Ovary (tissue), 9 donors: ENCODE results near the gene BBS9. TPM values are rescaled to one million over a fixed set of nuclear protein-coding genes. Genes with fewer than 3 reads are reported as not detected.

Source experiments
- DNase-seq, 5 donors: peaks; one replicate each; pipeline ENCODE4 v3.0.0-alpha.2; 2019 to 2020
- H3K27ac ChIP-seq, 2 donors: fragments of 200-600 bp; one replicate each; pipeline versions ENCODE4 v1.5.1 to v1.8.0; 2019 to 2022
- H3K27me3 ChIP-seq: fragments of 200-600 bp; one replicate; pipeline ENCODE4 v1.8.0; 2022
- H3K36me3 ChIP-seq: fragments of 200-600 bp; sonication (generic); one replicate; pipeline ENCODE4 v1.5.1; 2019
- H3K4me1 ChIP-seq: one replicate; pipeline ENCODE4 v1.8.1; 2013; ENCODE audit warnings: mild to moderate bottlenecking, moderate library complexity; ENCODE audit not compliant: insufficient read depth
- H3K4me3 ChIP-seq: fragments of 200-600 bp; sonication (generic); one replicate; pipeline ENCODE4 v1.5.1; 2017
- H3K9me3 ChIP-seq, 2 donors: fragments of 200-600 bp in 1 of 2; sonication (generic) in 1 of 2; one replicate each; pipeline versions ENCODE4 v1.5.1 to v1.8.1; 2013 to 2019; ENCODE audit warnings: mild to moderate bottlenecking in 1 of 2, moderate library complexity in 1 of 2
- CTCF ChIP-seq, 3 donors: fragments of 450-650 bp in 2 of 3; fragments of 200-600 bp in 1 of 3; IDR thresholded peaks; one replicate each; pipeline versions ENCODE4 v1.5.1 to v1.8.0; 2016 to 2022; ENCODE audit warnings: antibody characterized with exemption in 3 of 3, mild to moderate bottlenecking in 1 of 3
- EP300 ChIP-seq: sonication (generic); formaldehyde crosslinking; IDR thresholded peaks from one replicate; pipeline ENCODE4 v1.6.1; 2017; ENCODE audit warnings: antibody characterized with exemption
- POLR2A ChIP-seq: fragments of 450-650 bp; IDR thresholded peaks from one replicate; pipeline ENCODE4 v1.6.1; 2017; ENCODE audit warnings: antibody characterized with exemption, mild to moderate bottlenecking, moderate library complexity
- WGBS, 3 donors: extraction: QIAGEN DNeasy Blood & Tissue Kit in 1 of 3; methylation state at CpG; one replicate each; pipeline versions ENCODE4 v1.1.5 to v1.1.7; 2013 to 2017; 5-methylcytosine and 5-hydroxymethylcytosine counted together
- intact Hi-C, 4 donors: fragments of 100-400 bp; cut with DNase I; formaldehyde crosslinking; loops; one replicate each; pipeline versions ENCODE4 v1.11.0 to v1.15.1; 2022 to 2023
- polyA plus RNA-seq, 2 donors: library from polyadenylated mRNA; stranded (reverse); fragments of 200-250 nt in 1 of 2; fragments of 350-450 nt in 1 of 2; fragmentation: Illumina TruSeq in 1 of 2; extraction: RNeasy Lipid Tissue Mini Kit (QIAGEN cat#74804) in 1 of 2; gene quantifications; one replicate each; pipeline ENCODE4 v1.2.3, GENCODE V29; 2013 to 2014
- total RNA-seq, 7 donors: library from RNA; depleted of rRNA in 2 of 7; stranded (reverse); fragments of >200 nt in 2 of 7; fragmentation: NEBNext Ultra II Directional in 3 of 7; extraction: Animal tissue kit (Norgen Biotek cat#: 25700) in 3 of 7; gene quantifications; one replicate each; pipeline versions ENCODE4 v1.1.0 to v1.2.4, GENCODE V29; 2016 to 2023
- donor health status: DM: no; HTN: no; CAD: no; lungs with moderate emphysema.
- donor health status: DM: no; HTN: no; CAD: no.
- donor health status: Bipolar disorder and iron deficiency.
- donor health status: DM: yes; HTN: yes; CAD: no.
- donor health status: DM: no; HTN: no; CAD: no.
- donor health status: DM: yes; HTN: yes; CAD: no.

Gene BBS9
- total and polyA plus RNA-seq, 9 donors: 8.1 to 42.0 (median 29.7) TPM

DNA sequence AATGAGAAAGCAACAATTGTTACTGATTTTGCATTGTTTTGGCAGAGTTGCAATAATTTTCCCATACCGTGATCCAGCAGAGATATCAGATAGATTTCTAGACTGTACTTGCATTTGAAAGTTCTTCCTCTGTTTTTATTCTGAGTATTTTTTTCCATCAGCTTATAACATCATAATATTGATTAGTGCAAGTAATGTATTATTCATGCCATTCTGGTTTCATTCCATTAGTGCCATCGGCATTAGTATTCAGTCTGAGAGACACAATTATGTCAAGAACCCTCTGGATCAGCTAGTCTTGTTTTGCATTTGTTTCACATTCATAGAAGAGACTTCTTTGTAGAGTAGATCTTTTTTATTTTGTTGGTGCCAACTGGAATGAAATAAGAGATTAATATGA, 304.0 kb downstream of the BBS9 start:
- Histone ChIP-seq H3K9me3 (no peaks in the 10 kb centered on the region), H3K4me3 (no peak overlapping the region), H3K4me1 (no peaks in the 10 kb centered on the region), H3K36me3 (no peaks in the 10 kb centered on the region), H3K27me3 (no peaks in the 10 kb centered on the region), H3K27ac (no peak overlapping the region)
- 94 to 95% (median 94%) methylated on average over 2 of the region's 2 CpGs for WGBS, 3 donors
- no peak for DNase-seq
- intact Hi-C loops: no loop called here
- TF ChIP-seq EP300 (no peak), POLR2A (no peak), CTCF (IDR thresholded peaks at IDR 0.05) (no peak)

DNA sequence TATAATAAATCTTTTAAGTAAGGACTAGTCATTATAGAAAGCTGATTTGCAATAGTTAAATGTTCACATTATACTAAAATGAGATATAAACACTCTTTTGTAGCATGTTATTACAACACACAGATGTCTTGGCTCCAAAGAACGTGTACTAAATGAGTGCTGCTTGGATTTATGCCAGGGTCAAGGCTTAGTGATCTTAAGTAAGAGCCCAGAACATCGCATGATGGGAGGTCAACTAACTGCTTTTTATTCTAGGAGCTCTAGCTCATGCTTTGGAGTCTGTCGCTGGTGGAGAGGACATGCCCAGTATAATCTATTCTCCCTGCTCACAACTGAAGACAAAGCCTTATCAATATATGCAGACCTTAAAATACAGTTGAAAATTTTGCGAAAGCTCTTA, 315.1 kb downstream of the BBS9 start:
- Histone ChIP-seq H3K4me3 (no peak overlapping the region), H3K4me1 (no peaks in the 10 kb centered on the region), H3K27ac (no peak overlapping the region), H3K27me3 (no peaks in the 10 kb centered on the region), H3K36me3 (no peaks in the 10 kb centered on the region), H3K9me3 (no peaks in the 10 kb centered on the region)
- intact Hi-C loops: no loop called here
- TF ChIP-seq EP300 (no peak), CTCF (IDR thresholded peaks at IDR 0.05) (no peak), POLR2A (no peak)
- 24 to 27% (median 27%) methylated on average over 4 of the region's 4 CpGs for WGBS, 3 donors
- DNase-seq: peak in 3 of 5 donors; percentile 14 to 28 (median 17)

DNA sequence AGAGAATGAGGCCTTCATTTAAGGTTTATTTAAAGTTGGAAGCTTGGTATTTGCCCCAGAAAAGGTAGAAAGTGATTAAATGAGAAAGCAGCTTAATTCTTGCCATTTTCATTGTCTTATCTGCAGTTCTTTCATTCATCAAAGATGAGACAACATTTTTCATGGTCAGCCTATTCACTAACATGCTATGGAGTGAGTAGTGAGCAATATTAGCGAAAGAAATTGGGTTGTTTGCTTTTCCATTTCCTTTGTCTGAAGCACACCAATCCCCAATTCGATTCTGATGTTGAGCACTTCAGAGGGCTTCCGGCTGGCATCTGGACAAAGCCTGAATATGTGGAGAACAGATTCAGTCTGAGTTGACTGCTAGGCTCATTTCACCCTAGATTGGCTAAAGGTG, 317.2 kb downstream of the BBS9 start:
- Histone ChIP-seq H3K4me1 (no peaks in the 10 kb centered on the region), H3K4me3 (no peak overlapping the region), H3K36me3 (no peaks in the 10 kb centered on the region), H3K9me3 (no peaks in the 10 kb centered on the region), H3K27ac (no peak overlapping the region), H3K27me3 (no peaks in the 10 kb centered on the region)
- DNase-seq: no peak
- WGBS, 3 donors: 91 to 97% (median 94%) methylated on average over 3 of the region's 3 CpGs
- TF ChIP-seq POLR2A (no peak), CTCF (IDR thresholded peaks at IDR 0.05) (no peak), EP300 (no peak)
- intact Hi-C loops: no loop called here

DNA sequence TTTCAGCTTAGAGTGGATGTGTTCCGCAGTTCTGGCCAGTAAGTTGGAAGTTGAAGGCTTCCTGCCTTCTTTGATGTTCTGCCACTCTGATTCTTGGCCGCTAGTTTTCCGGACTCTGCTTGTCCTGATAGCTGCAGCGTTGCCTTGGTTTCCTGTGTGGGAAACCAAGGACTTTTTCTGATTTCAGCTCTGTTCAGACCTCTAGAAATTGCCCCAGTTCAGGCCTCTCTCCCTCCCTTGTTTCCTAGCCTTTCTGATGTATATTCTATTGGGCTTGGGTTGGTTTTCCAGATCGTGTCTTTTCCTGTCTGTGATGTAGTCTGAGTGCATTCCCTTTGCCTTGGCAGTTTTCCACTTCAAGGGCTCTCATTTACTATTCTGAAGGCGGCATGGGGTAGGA, 318.7 kb downstream of the BBS9 start:
- no peaks in the 10 kb centered on the region for H3K9me3 ChIP-seq
- no peaks in the 10 kb centered on the region for H3K4me1 ChIP-seq
- peak in 1 of 5 donors; percentile 8 for DNase-seq
- H3K4me3 ChIP-seq: no peak overlapping the region
- no peaks in the 10 kb centered on the region for H3K27me3 ChIP-seq
- no peaks in the 10 kb centered on the region for H3K36me3 ChIP-seq
- 40 to 51% (median 50%) methylated on average over 6 of the region's 6 CpGs for WGBS, 3 donors
- intact Hi-C loops: no loop called here
- no peak for TF ChIP-seq CTCF (IDR thresholded peaks at IDR 0.05)
- no peak for TF ChIP-seq EP300
- TF ChIP-seq POLR2A: no peak
- H3K27ac ChIP-seq: no peak overlapping the region

- no peaks in the 10 kb centered on the region for H3K4me1 ChIP-seq
- no peak overlapping the region for H3K4me3 ChIP-seq
- WGBS, 3 donors: 80 to 95% (median 83%) methylated on average over 5 of the region's 5 CpGs
- no peaks in the 10 kb centered on the region for H3K9me3 ChIP-seq
- H3K27me3 ChIP-seq: no peaks in the 10 kb centered on the region
- no peak for TF ChIP-seq EP300
- no peak for TF ChIP-seq POLR2A
- TF ChIP-seq CTCF (IDR thresholded peaks at IDR 0.05): no peak
- no peak overlapping the region for H3K27ac ChIP-seq
- H3K36me3 ChIP-seq: no peaks in the 10 kb centered on the region
- intact Hi-C loops: no loop called here
- no peak for DNase-seq
These were observed 320.5 kb downstream of the BBS9 start for GRCh38 chr7:33449847-33450246.
